ENCODE results near the gene CYP17A1.

- no peak for TF ChIP-seq EZH2 (IDR thresholded peaks at IDR 0.05)
- TF ChIP-seq CTCF (IDR thresholded peaks at IDR 0.05), result no peak
- TF ChIP-seq EZH2phosphoT487 (IDR thresholded peaks at IDR 0.05), result no peak
Measured at GRCh38 chr10:102811346-102811745, 25.9 kb downstream of the CYP17A1 start.
